Fibroblast of lung (primary cell): ENCODE data around the gene AP3S2. TPM values are rescaled to one million over a fixed set of nuclear protein-coding genes. Genes with fewer than 3 reads are reported as not detected.

ENCODE experiments used
- DNase-seq, 2 donors: peaks; one replicate each; pipeline versions ENCODE4 v3.0.0 to v3.0.0-alpha.2; 2010; ENCODE audit warnings: low read depth in 2 of 2
- H2AFZ ChIP-seq: 2 replicates; pipeline ENCODE4 v1.5.1; 2012; ENCODE audit warnings: low read length, control low read depth, inconsistent platforms
- H3K27ac ChIP-seq: 2 replicates; pipeline ENCODE4 v1.5.1; 2011; ENCODE audit warnings: low read length, control low read depth; ENCODE audit not compliant: insufficient read depth
- H3K27me3 ChIP-seq: 2 replicates; pipeline ENCODE4 v1.5.1; 2011; ENCODE audit warnings: mild to moderate bottlenecking, low read length; ENCODE audit not compliant: control insufficient read depth, insufficient read depth
- H3K36me3 ChIP-seq: 2 replicates; pipeline ENCODE4 v1.5.1; 2011; ENCODE audit warnings: low read length; ENCODE audit not compliant: control insufficient read depth, insufficient read depth
- H3K4me1 ChIP-seq: 2 replicates; pipeline ENCODE4 v1.5.1; 2011; ENCODE audit warnings: low read length; ENCODE audit not compliant: control insufficient read depth, insufficient read depth; ENCODE audit errors: extremely low read depth
- H3K4me2 ChIP-seq: 2 replicates; pipeline ENCODE4 v1.5.1; 2011; ENCODE audit warnings: low read length, control low read depth; ENCODE audit not compliant: insufficient read depth; ENCODE audit errors: extremely low read depth
- H3K4me3 ChIP-seq, 4 experiments: fragments of 200-600 bp in 1 of 4; sonication (generic) in 1 of 4; replicated peaks in 1 of 4; 2 replicates each; pipeline ENCODE4 v1.5.1; 2011 to 2016; ENCODE audit warnings: low read length in 4 of 4, low read depth in 3 of 4, mild to moderate bottlenecking in 3 of 4, control low read depth in 2 of 4, inconsistent platforms in 1 of 4, mixed read lengths in 1 of 4; ENCODE audit not compliant: insufficient read depth in 1 of 4; ENCODE audit errors: control extremely low read depth in 1 of 4
- H3K79me2 ChIP-seq: 2 replicates; pipeline ENCODE4 v1.5.1; 2012; ENCODE audit warnings: mild to moderate bottlenecking, low read length, inconsistent platforms; ENCODE audit not compliant: control insufficient read depth, insufficient read depth
- H3K9ac ChIP-seq: 2 replicates; pipeline ENCODE4 v1.5.1; 2011; ENCODE audit warnings: mild to moderate bottlenecking, low read length, control low read depth; ENCODE audit not compliant: insufficient read depth
- H3K9me3 ChIP-seq: 2 replicates; pipeline ENCODE4 v1.5.1; 2012; ENCODE audit warnings: low read depth, low read length; ENCODE audit not compliant: control insufficient read depth, insufficient read depth
- H4K20me1 ChIP-seq: 2 replicates; pipeline ENCODE4 v1.5.1; 2011; ENCODE audit warnings: low read length; ENCODE audit not compliant: control insufficient read depth, insufficient read depth; ENCODE audit errors: extremely low read depth
- EZH2 ChIP-seq: IDR thresholded peaks from 2 replicates; pipeline ENCODE4 v1.5.1; 2012; ENCODE audit warnings: low read length, control low read depth, mild to moderate bottlenecking; ENCODE audit errors: missing control alignments
- polyA plus RNA-seq, 2 donors: library from polyadenylated mRNA; depleted of rRNA in 1 of 2; stranded (reverse) in 1 of 2; unstranded in 1 of 2; fragments of >200 nt; gene quantifications; 2 replicates each; pipeline ENCODE4 v1.2.1, GENCODE V29; 2011 to 2012; ENCODE audit warnings: missing spikeins in 1 of 2
- total RNA-seq: library from RNA; depleted of rRNA; stranded (reverse); fragments of >200 nt; gene quantifications from 2 replicates; pipeline ENCODE4 v1.2.1, GENCODE V29; 2014
- TF ChIP-seq, protein P1 (sequence below), 2 donors: IDR thresholded peaks in 1 of 2; conservative IDR thresholded peaks in 1 of 2; 1 replicate in 1 of 2; 2 replicates in 1 of 2; pipeline ENCODE4 v1.5.1; 2011 to 2012; ENCODE audit warnings: low read length in 2 of 2, control low read depth in 1 of 2, inconsistent platforms in 1 of 2, low read depth in 1 of 2, mild to moderate bottlenecking in 1 of 2

Gene AP3S2
- total and polyA plus RNA-seq, 2 donors (not counting 1 experiment from before 2014, with no cell fraction given): 54.4 to 69.5 TPM

DNA sequence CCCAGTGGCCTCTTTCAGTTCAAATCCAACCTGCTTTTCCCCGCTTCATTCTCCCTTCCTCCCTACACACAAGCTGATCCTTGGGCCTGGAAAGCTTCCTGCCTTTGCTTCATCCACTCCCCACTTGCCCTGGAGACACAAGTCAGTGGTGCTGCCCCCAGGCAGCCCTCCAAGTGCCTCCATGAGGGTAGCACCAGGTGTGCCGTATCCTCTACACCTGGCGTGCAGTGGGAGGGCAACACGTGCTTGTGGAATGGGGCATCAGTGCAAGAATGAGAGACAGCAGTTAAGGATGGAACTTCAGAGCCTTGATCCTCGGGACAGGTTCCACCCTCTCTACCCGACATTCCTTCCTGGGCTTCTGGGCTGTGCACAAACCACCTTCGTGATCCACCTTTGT is 83.0 kb downstream of the AP3S2 start:
- TF ChIP-seq, protein P1, sequence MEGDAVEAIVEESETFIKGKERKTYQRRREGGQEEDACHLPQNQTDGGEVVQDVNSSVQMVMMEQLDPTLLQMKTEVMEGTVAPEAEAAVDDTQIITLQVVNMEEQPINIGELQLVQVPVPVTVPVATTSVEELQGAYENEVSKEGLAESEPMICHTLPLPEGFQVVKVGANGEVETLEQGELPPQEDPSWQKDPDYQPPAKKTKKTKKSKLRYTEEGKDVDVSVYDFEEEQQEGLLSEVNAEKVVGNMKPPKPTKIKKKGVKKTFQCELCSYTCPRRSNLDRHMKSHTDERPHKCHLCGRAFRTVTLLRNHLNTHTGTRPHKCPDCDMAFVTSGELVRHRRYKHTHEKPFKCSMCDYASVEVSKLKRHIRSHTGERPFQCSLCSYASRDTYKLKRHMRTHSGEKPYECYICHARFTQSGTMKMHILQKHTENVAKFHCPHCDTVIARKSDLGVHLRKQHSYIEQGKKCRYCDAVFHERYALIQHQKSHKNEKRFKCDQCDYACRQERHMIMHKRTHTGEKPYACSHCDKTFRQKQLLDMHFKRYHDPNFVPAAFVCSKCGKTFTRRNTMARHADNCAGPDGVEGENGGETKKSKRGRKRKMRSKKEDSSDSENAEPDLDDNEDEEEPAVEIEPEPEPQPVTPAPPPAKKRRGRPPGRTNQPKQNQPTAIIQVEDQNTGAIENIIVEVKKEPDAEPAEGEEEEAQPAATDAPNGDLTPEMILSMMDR (conservative IDR thresholded peaks at IDR 0.05 in 1 of 2, IDR thresholded peaks at IDR 0.05 in 1 of 2; ENCODE audit: low read depth in 1 of 2, low read length in 2 of 2): no peak
- TF ChIP-seq EZH2: no peak
- Histone ChIP-seq H4K20me1 (no peaks in the 10 kb centered on the region), H3K9me3 (no peaks in the 10 kb centered on the region), H3K9ac (no peak overlapping the region), H3K4me2 (no peak overlapping the region), H3K4me3 (no peak overlapping the region), H3K79me2 (peaks cover 62% of the 10 kb centered on the region), H3K27me3 (no peaks in the 10 kb centered on the region), H3K27ac (no peak overlapping the region), H3K4me1 (peaks cover 12% of the 10 kb centered on the region), H3K36me3 (peaks cover 14% of the 10 kb centered on the region), H2AFZ (no peak overlapping the region)
- no peak for DNase-seq

DNA sequence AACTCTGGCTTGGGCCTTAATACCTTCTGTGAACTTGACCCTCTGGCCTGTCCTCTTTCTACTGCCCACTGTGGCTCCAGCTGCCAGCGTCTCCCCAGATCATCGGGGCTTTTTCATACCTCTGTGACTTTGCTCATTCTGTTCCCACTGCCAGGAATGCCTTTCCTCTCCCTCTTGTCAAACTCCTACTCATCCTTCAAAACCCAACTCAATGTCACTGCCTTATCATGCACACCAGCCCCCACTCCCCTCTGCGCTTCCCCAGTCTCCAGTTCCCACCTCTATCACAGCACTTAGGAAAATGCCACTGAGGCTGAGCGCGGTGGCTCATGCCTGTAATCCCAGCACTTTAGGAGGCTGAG is 84.0 kb downstream of the AP3S2 start:
- Histone ChIP-seq H3K27me3 (no peaks in the 10 kb centered on the region), H4K20me1 (no peaks in the 10 kb centered on the region), H3K9me3 (no peaks in the 10 kb centered on the region), H3K9ac (no peak overlapping the region), H3K79me2 (peaks cover 62% of the 10 kb centered on the region), H3K27ac (no peak overlapping the region), H3K36me3 (peaks cover 21% of the 10 kb centered on the region), H3K4me1 (peaks cover 12% of the 10 kb centered on the region), H3K4me3 (no peak overlapping the region), H2AFZ (no peak overlapping the region), H3K4me2 (no peak overlapping the region)
- TF ChIP-seq, protein P1 (conservative IDR thresholded peaks at IDR 0.05 in 1 of 2, IDR thresholded peaks at IDR 0.05 in 1 of 2; ENCODE audit: low read depth in 1 of 2, low read length in 2 of 2): no peak
- no peak for TF ChIP-seq EZH2
- no peak for DNase-seq

DNA sequence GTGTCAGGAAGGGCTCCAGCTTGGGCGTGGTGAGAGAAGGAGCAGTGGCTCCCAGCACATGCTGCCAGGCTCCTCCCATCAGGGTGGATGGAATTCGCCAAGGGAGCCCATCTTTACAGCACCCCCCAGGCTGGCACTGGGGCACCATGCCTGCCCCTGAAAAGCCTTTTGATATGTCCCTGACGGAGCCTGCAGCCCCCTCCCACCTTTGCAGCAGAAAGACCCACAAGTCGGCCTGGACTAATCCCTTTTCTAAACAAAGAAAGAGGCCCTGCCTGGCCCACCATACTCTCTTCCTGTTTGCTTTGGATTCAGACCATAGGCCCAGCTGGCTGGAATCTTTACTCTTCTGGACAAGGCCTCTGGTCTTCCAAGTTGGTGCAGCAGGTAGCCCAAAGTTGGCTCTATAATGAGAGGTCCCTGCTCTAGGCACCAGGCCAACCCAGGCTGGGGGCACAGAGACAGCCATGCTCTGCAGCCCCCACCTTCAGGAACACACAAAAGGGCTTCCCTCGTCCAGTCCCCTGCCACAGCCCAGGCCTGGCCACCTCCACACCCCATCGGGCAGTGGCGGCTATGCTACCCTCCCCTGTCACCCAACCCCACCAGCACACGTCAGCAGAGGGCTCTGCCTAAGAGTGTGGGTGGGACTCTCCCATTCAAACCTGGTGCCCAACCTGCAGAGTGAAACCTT is 84.6 kb downstream of the AP3S2 start:
- Histone ChIP-seq H3K9me3 (no peaks in the 10 kb centered on the region), H2AFZ (no peak overlapping the region), H4K20me1 (no peaks in the 10 kb centered on the region), H3K9ac (no peak overlapping the region), H3K27ac (no peak overlapping the region), H3K4me1 (peaks cover 12% of the 10 kb centered on the region), H3K4me2 (no peak overlapping the region), H3K36me3 (peaks cover 24% of the 10 kb centered on the region), H3K79me2 (peaks cover 60% of the 10 kb centered on the region), H3K27me3 (no peaks in the 10 kb centered on the region), H3K4me3 (no peak overlapping the region)
- TF ChIP-seq, protein P1 (conservative IDR thresholded peaks at IDR 0.05 in 1 of 2, IDR thresholded peaks at IDR 0.05 in 1 of 2; ENCODE audit: low read depth in 1 of 2, low read length in 2 of 2): no peak
- TF ChIP-seq EZH2: no peak
- DNase-seq: peak; percentile 42 to 52
